C4-2B (cell line): Measurements from ENCODE around the gene SCN4A.

Experiments used
- CTCF ChIP-seq: fragments of 450-650 bp; conservative IDR thresholded peaks from 2 replicates; pipeline ENCODE4 v1.5.1; 2017; ENCODE audit warnings: mild to moderate bottlenecking
- ZFX ChIP-seq: fragments of 450-650 bp; IDR thresholded peaks from 2 replicates; pipeline ENCODE4 v1.6.1; 2017

DNA sequence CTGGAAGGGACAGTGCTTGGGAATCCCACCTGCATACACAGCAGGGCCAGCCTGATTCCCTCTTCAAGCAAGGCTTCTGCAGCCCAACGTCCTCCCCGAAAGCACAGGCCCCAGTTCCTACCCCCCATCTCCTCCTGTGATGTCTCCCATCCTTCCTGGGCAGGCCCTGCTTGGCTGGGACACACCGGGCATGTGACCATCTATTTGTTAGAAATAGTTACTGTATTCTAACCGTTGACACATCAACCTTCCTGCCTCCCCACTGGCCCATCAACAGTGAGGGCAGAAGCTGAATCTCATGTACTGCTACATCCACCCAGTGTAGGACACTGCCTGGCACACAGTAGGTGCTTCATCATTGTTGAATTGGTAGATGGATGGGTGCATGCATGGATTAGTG, 36.1 kb upstream of the SCN4A start:
- TF ChIP-seq CTCF, result no peak
- TF ChIP-seq ZFX, result no peak
